VCaP (cell line): ENCODE data around the gene CDH2.
"Not testable (repeated sequence)": the region's sequence is repeated elsewhere in the genome, so short reads cannot be mapped to it uniquely, and the experiment has no call there.

ENCODE experiments used
- H3K27ac ChIP-seq: fragments of 450-650 bp; 2 replicates; pipeline ENCODE4 v1.5.1; 2017
- TF ChIP-seq, protein P1 (sequence below): fragments of 450-650 bp; conservative IDR thresholded peaks from 2 replicates; pipeline ENCODE4 v1.5.1; 2017; ENCODE audit warnings: mild to moderate bottlenecking, moderate library complexity

CDH2 gene

DNA sequence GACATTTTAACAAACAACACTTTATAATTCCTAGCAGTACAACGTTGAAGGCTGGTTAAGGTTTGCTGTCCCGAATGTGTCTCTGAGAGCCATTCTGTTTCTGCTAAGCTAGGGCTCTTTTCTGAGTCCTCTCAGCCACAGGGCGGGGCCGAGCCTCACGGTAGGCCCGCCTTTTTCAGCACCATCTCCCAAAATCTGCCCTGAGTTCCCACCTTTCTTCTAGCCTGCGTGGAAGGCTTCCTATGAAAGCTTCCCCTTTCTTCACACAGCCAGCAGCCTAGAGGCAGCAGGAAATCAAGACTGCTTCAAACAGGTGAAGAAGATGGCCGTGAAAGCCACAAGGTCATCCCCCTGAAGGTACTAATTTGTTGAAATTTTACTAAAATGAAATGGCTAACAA is 255.5 kb downstream of the CDH2 start:
- TF ChIP-seq, protein P1, sequence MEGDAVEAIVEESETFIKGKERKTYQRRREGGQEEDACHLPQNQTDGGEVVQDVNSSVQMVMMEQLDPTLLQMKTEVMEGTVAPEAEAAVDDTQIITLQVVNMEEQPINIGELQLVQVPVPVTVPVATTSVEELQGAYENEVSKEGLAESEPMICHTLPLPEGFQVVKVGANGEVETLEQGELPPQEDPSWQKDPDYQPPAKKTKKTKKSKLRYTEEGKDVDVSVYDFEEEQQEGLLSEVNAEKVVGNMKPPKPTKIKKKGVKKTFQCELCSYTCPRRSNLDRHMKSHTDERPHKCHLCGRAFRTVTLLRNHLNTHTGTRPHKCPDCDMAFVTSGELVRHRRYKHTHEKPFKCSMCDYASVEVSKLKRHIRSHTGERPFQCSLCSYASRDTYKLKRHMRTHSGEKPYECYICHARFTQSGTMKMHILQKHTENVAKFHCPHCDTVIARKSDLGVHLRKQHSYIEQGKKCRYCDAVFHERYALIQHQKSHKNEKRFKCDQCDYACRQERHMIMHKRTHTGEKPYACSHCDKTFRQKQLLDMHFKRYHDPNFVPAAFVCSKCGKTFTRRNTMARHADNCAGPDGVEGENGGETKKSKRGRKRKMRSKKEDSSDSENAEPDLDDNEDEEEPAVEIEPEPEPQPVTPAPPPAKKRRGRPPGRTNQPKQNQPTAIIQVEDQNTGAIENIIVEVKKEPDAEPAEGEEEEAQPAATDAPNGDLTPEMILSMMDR, result no peak
- H3K27ac ChIP-seq, result no peak overlapping the region

DNA sequence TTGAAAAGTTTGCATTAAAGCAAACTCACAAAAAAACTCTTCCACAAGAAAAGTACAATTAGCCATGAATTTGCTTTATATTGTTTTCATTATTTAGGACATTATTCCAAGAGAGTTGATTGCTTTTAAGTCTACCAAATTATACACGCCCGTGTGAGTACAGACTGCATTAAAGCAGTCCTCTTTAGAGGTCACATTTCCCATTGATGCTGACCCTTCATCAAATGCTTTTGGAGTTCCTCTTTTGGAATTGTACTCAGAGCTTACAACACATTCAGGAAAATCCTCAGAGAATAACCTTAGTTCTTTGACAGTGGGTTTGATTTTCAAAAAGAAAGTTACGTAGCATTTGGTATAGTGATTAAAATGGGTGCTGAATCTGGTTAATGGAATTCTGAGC is 256.1 kb downstream of the CDH2 start:
- TF ChIP-seq, protein P1, result no peak
- no peak overlapping the region for H3K27ac ChIP-seq

DNA sequence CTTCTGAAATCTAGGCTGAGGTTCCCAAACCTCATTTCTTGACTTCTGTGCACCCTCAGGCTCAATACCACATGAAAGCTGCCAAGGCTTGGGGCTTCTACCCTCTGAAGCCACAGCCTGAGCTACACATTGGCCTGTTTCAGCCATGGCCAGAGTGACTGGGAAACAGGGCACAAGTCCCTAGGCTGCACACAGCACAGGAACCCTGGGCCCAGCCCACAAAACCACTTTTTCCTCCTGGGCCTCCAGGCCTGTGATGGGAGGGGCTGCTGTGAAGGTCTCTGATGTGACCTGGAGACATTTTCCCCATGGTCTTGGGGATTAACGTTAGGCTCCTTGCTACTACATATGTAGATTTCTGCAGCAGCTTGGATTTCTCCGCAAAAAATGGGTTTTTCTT is 270.7 kb downstream of the CDH2 start:
- H3K27ac ChIP-seq, result not testable (repeated sequence)

DNA sequence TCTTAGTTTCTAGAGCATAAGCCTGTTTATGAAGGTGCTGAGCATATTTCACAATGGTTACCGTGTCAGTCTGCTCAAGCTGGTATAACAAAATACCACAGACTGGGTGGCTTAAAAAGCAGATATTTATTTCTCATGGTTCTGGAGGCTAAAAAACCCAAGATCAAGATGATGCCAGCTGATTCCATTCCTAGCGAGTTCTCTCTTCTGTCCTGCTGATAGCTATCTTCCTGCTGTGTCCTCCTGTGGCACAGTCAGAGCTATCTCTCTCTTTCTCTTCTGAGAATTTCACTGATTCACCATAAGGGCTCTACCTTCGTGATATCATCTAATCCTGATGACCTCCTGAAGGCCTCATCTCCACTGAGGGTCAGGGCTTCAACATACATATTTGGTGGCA is 273.0 kb downstream of the CDH2 start:
- H3K27ac ChIP-seq, result no peak overlapping the region
- TF ChIP-seq, protein P1, result no peak

DNA sequence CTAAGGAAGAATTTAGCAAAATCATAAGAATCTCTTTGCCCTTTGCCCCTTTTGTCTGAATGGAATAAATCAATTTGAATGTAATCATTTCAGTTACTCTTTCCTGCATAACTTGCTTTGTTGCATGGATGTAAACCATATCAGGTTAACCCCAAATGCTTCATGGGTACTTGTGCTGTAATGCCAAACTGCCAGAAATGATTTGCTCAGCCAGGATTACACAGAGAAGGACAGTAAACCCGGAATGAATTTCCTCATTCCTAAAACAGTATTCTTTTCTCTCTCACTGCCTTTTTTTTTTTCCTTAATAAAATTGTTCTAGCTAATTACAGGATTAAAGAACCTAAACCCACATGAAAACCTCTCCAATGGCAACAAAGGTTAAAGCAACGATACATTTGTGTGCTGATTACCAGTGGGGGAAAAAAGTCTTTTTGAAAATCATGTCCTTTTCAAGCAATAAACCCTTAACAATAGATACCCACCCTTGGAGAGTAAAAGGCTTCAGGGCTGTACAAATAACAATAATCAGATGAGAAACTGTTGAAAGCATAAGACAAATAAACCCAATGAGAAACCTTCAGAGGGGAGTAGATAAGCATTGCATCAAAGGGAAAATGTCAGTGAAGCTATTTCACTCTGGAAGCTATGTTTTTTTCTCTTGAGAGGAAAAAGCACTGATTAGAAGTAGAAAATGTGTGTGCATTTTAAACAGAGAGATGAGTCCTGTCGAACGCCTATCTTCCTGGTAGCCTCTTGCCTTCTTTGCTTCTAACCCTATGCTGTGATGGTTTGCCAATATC is 275.3 kb downstream of the CDH2 start:
- H3K27ac ChIP-seq, result no peak overlapping the region
- TF ChIP-seq, protein P1, result no peak
